ENCODE data around the gene SIRT4.

DNA sequence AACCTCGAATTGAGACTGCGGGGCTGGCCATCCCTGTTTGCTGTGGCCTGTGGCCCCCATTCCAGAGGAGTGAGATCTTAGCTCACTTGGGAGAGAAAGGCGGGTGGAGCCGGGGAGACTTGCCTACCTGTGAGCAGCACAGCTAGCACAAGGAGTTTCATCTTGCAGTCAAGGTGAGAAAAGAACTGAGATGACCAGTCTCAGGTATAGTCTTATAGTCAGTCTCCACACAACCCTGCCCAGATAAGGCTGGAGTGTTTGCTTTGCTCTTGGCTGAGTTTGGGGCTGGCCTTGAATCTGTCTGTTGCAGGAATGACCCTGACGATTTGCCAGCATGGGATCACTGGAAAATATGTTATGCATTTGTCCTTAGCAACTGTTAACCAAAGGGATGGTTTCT, 25.5 kb downstream of the SIRT4 start, which contains the start of gene PLA2G1B:
- TF ChIP-seq POLR2A (IDR thresholded peaks at IDR 0.05): no peak
- TF ChIP-seq, protein P1, sequence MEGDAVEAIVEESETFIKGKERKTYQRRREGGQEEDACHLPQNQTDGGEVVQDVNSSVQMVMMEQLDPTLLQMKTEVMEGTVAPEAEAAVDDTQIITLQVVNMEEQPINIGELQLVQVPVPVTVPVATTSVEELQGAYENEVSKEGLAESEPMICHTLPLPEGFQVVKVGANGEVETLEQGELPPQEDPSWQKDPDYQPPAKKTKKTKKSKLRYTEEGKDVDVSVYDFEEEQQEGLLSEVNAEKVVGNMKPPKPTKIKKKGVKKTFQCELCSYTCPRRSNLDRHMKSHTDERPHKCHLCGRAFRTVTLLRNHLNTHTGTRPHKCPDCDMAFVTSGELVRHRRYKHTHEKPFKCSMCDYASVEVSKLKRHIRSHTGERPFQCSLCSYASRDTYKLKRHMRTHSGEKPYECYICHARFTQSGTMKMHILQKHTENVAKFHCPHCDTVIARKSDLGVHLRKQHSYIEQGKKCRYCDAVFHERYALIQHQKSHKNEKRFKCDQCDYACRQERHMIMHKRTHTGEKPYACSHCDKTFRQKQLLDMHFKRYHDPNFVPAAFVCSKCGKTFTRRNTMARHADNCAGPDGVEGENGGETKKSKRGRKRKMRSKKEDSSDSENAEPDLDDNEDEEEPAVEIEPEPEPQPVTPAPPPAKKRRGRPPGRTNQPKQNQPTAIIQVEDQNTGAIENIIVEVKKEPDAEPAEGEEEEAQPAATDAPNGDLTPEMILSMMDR (IDR thresholded peaks at IDR 0.05): no peak
